ENCODE results near the gene ACSM3.

- TF ChIP-seq CTCF (IDR thresholded peaks at IDR 0.05; ENCODE audit: insufficient read depth, low read length, poor library complexity, severe bottlenecking) (peak; percentile 30), EZH2phosphoT487 (conservative IDR thresholded peaks at IDR 0.05; ENCODE audit: low read length) (no peak)
These were observed 35.8 kb downstream of the ACSM3 start for GRCh38 chr16:20799599-20799998.
